IMR-90 (cell line): Measurements from ENCODE around the gene TAGLN2. TPM values are rescaled to one million over a fixed set of nuclear protein-coding genes. Genes with fewer than 3 reads are reported as not detected.

ENCODE experiments used
- ATAC-seq: fragments of 200-7000 bp; cut with Tn5 transposase; 2 replicates; pipeline ENCODE4 v1.9.1; 2020; ENCODE audit warnings: low read depth, mild to moderate bottlenecking, moderate library complexity
- BruUV-seq: library from RNA; stranded (reverse); fragments of 400-500 nt; replicated peaks from 2 replicates; lab custom pipeline; 2021; lab: Mats Ljungman, UMichigan
- CTCF ChIA-PET: fragments of 300-600 bp; formaldehyde crosslinking; extraction: SDS; loops from one replicate; lab custom pipeline; 2021; ENCODE audit warnings: antibody characterized with exemption; lab: Yijun Ruan, JAX
- POLR2A ChIA-PET: fragments of 300-600 bp; sonication (Branson Sonifier 250); formaldehyde crosslinking; loops from one replicate; lab custom pipeline; 2022; ENCODE audit warnings: antibody characterized with exemption; ENCODE audit not compliant: unreplicated experiment; lab: Charles Lee
- DNase-seq: peaks from one replicate; pipeline ENCODE4 v3.0.0; 2013
- H2AFZ ChIP-seq: replicated peaks from 2 replicates; pipeline ENCODE3; 2013; ENCODE audit warnings: low read length, mild to moderate bottlenecking; ENCODE audit not compliant: poor library complexity
- H2AK5ac ChIP-seq: 2 replicates; pipeline ENCODE4 v1.6.1; 2013; ENCODE audit warnings: low read depth, low read length, inconsistent platforms
- H2AK9ac ChIP-seq: replicated peaks from 2 replicates; pipeline ENCODE3; 2013; ENCODE audit warnings: mild to moderate bottlenecking, low read depth, low read length, moderate library complexity; ENCODE audit not compliant: poor library complexity
- H2BK120ac ChIP-seq: 2 replicates; pipeline ENCODE4 v1.6.1; 2013; ENCODE audit warnings: low read depth, low read length, inconsistent platforms
- H2BK15ac ChIP-seq: 3 replicates; pipeline ENCODE4 v1.6.1; 2013; ENCODE audit warnings: low read depth, low read length, inconsistent platforms
- H2BK20ac ChIP-seq: 2 replicates; pipeline ENCODE4 v1.6.1; 2013; ENCODE audit warnings: low read depth, mild to moderate bottlenecking, inconsistent platforms, low read length, moderate library complexity
- H2BK5ac ChIP-seq: 2 replicates; pipeline ENCODE4 v1.6.1; 2013; ENCODE audit warnings: mild to moderate bottlenecking, low read depth, low read length, inconsistent platforms; ENCODE audit not compliant: poor library complexity, severe bottlenecking
- H3K14ac ChIP-seq: replicated peaks from 2 replicates; pipeline ENCODE4 v1.6.1; 2013; ENCODE audit warnings: low read depth, low read length, inconsistent platforms
- H3K18ac ChIP-seq: 2 replicates; pipeline ENCODE4 v1.6.1; 2013; ENCODE audit warnings: low read depth, low read length, control low read depth
- H3K23ac ChIP-seq: 2 replicates; pipeline ENCODE4 v1.6.1; 2013; ENCODE audit warnings: low read depth, low read length, inconsistent platforms
- H3K27ac ChIP-seq: 2 replicates; pipeline ENCODE4 v1.5.1; 2013; ENCODE audit warnings: mild to moderate bottlenecking, control low read depth, low read length; ENCODE audit not compliant: insufficient read depth
- H3K27me3 ChIP-seq: 2 replicates; pipeline ENCODE4 v1.6.1; 2013; ENCODE audit warnings: low read length; ENCODE audit not compliant: control insufficient read depth, insufficient read depth
- H3K36me3 ChIP-seq: 2 replicates; pipeline ENCODE4 v1.6.1; 2013; ENCODE audit warnings: low read length, mixed read lengths; ENCODE audit not compliant: control insufficient read depth, insufficient read depth
- H3K4ac ChIP-seq: 2 replicates; pipeline ENCODE4 v1.6.1; 2013; ENCODE audit warnings: low read depth, low read length, inconsistent platforms
- H3K4me1 ChIP-seq: 2 replicates; pipeline ENCODE4 v1.6.1; 2013; ENCODE audit warnings: low read length, mixed read lengths; ENCODE audit not compliant: control insufficient read depth, insufficient read depth
- H3K4me2 ChIP-seq: 2 replicates; pipeline ENCODE4 v1.6.1; 2013; ENCODE audit warnings: low read depth, mild to moderate bottlenecking, control low read depth, low read length, moderate library complexity
- H3K4me3 ChIP-seq: 2 replicates; pipeline ENCODE4 v1.5.1; 2013; ENCODE audit warnings: low read depth, mild to moderate bottlenecking, control low read depth, low read length, moderate library complexity; ENCODE audit not compliant: insufficient read depth
- H3K56ac ChIP-seq: 2 replicates; pipeline ENCODE4 v1.6.1; 2013; ENCODE audit warnings: low read length, inconsistent platforms; ENCODE audit not compliant: insufficient read depth; ENCODE audit errors: extremely low read depth
- H3K79me1 ChIP-seq, 2 experiments: 2 replicates each; pipeline ENCODE4 v1.6.1; 2013; ENCODE audit warnings: low read length in 2 of 2, inconsistent platforms in 1 of 2, low read depth in 1 of 2
- H3K9ac ChIP-seq: 2 replicates; pipeline ENCODE4 v1.6.1; 2013; ENCODE audit warnings: low read depth, low read length, control low read depth
- H3K9me1 ChIP-seq: 2 replicates; pipeline ENCODE4 v1.6.1; 2013; ENCODE audit warnings: low read length, inconsistent platforms; ENCODE audit not compliant: insufficient read depth
- H3K9me3 ChIP-seq: 2 replicates; pipeline ENCODE4 v1.6.1; 2013; ENCODE audit warnings: low read length; ENCODE audit not compliant: control insufficient read depth, insufficient read depth
- H4K20me1 ChIP-seq: 2 replicates; pipeline ENCODE4 v1.6.1; 2013; ENCODE audit warnings: low read length, inconsistent platforms; ENCODE audit not compliant: insufficient read depth
- H4K5ac ChIP-seq: 2 replicates; pipeline ENCODE4 v1.6.1; 2013; ENCODE audit warnings: mild to moderate bottlenecking, low read depth, low read length, control low read depth
- H4K8ac ChIP-seq, 2 experiments: 2 replicates each; pipeline ENCODE4 v1.6.1; 2013; ENCODE audit warnings: low read depth in 2 of 2, low read length in 2 of 2, control low read depth in 1 of 2, inconsistent platforms in 1 of 2
- H4K91ac ChIP-seq: 2 replicates; pipeline ENCODE4 v1.6.1; 2013; ENCODE audit warnings: low read depth, low read length, inconsistent platforms; ENCODE audit not compliant: insufficient read depth
- NFE2L2 ChIP-seq: fragments of 150-350 bp; IDR thresholded peaks from 2 replicates; pipeline ENCODE4 v1.6.1; 2016; ENCODE audit warnings: low read depth, mild to moderate bottlenecking, low read length
- WGBS, 2 experiments: methylation state at CpG; one replicate each; pipeline versions ENCODE4 v1.1.5 to v1.1.7; 2013; ENCODE audit warnings: missing lambda C conversion rate in 2 of 2; ENCODE audit not compliant: insufficient read length in 1 of 2; ENCODE audit errors: extremely low coverage in 2 of 2; 5-methylcytosine and 5-hydroxymethylcytosine counted together
- dilution Hi-C: fragments of 300-500 bp; cut with HindIII; formaldehyde crosslinking; loops from one replicate; pipeline ENCODE4 v1.14.3; 2018; ENCODE audit warnings: low sequenced_read_pairs; ENCODE audit not compliant: unreplicated experiment
- in situ Hi-C: fragments of 300-500 bp; cut with MboI; formaldehyde crosslinking; loops from 3 replicates; pipeline ENCODE4 v1.14.3; 2019; ENCODE audit warnings: low sequenced_read_pairs, inconsistent platforms, mixed read lengths
- intact Hi-C: fragments of 100-400 bp; cut with micrococcal nuclease; formaldehyde crosslinking; loops from 2 replicates; pipeline ENCODE4 v1.10.0; 2022
- polyA plus RNA-seq, 3 experiments: library from polyadenylated mRNA; depleted of rRNA; stranded (reverse); fragments of >200 nt; gene quantifications; 2 replicates each; pipeline ENCODE4 v1.2.3, GENCODE V29; 2012; ENCODE audit warnings: low replicate concordance in 1 of 3
- total RNA-seq: library from RNA; depleted of rRNA; stranded (reverse); fragments of >200 nt; gene quantifications from 2 replicates; pipeline ENCODE4 v1.2.3, GENCODE V29; 2012
- TF ChIP-seq, protein P1 (sequence below): fragments of 150-350 bp; IDR thresholded peaks from 2 replicates; pipeline ENCODE4 v1.6.1; 2016; ENCODE audit warnings: low read depth, mild to moderate bottlenecking, low read length, moderate library complexity, borderline replicate concordance

TAGLN2 gene
- total and polyA plus RNA-seq, 2 of the 4 experiments (the other 2 are of a cell fraction), result 440 to 634 TPM

DNA sequence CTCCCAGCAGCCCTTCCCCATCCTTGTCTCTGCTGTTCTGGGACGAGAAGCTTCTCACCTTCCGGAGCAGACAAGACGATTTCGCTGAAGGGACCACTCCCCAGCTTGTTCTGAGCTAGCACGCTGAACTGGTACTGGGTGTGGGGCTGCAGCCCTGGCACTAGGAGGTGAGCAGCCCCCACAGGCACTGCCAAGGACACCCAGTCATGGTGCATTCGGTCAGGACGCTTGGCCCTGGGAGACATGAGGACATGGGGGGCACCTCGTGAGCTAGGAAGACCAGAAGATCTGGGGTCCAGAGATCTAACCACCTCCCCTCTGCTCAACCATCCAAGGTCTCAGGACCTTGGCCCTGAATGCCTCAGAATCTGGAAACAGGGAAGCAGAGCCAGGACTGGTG is 5.3 kb upstream of the TAGLN2 start:
- Histone ChIP-seq H4K5ac (no peak overlapping the region), H3K9ac (no peak overlapping the region), H2BK5ac (no peak overlapping the region), H3K79me1 (0 out of 4 replicates have a peak, but pooled peaks cover 0 to 4% of the 10 kb centered on the region in 2 experiments), H2BK20ac (no peak overlapping the region), H3K27ac (no peak overlapping the region), H2BK120ac (no peak overlapping the region), H2BK15ac (no peak overlapping the region), H4K91ac (no peak overlapping the region), H3K4me3 (no peak overlapping the region), H3K14ac (no peak overlapping the region), H2AK9ac (no peak overlapping the region), H3K56ac (no peak overlapping the region), H3K36me3 (no peaks in the 10 kb centered on the region), H3K18ac (no peak overlapping the region), H2AFZ (peak overlapping the region; percentile 34), H3K9me1 (0 out of 2 replicates have a peak, but pooled peaks cover 3% of the 10 kb centered on the region), H4K8ac (no peak overlapping the region), H2AK5ac (no peak overlapping the region), H3K27me3 (peaks cover 8% of the 10 kb centered on the region; the same call in 1 of the 2 replicates), H3K23ac (no peak overlapping the region), H3K4me1 (peaks cover 4% of the 10 kb centered on the region), H4K20me1 (no peaks in the 10 kb centered on the region), H3K4ac (no peak overlapping the region), H3K9me3 (no peaks in the 10 kb centered on the region), H3K4me2 (no peak overlapping the region)
- TF ChIP-seq, protein P1, sequence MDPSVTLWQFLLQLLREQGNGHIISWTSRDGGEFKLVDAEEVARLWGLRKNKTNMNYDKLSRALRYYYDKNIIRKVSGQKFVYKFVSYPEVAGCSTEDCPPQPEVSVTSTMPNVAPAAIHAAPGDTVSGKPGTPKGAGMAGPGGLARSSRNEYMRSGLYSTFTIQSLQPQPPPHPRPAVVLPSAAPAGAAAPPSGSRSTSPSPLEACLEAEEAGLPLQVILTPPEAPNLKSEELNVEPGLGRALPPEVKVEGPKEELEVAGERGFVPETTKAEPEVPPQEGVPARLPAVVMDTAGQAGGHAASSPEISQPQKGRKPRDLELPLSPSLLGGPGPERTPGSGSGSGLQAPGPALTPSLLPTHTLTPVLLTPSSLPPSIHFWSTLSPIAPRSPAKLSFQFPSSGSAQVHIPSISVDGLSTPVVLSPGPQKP, result no peak
- TF ChIP-seq NFE2L2, result no peak
- no TSS peak for BruUV-seq
- WGBS, 2 experiments, result no CpG with 5 or more reads among the region's 8 CpGs
- intact Hi-C loops (no loop called here), dilution Hi-C loops (no loop called here), in situ Hi-C loops (loop anchor here (10.0 kb wide), 1 partner anchor 444 kb away; no protein-coding TSS in a partner anchor)
- ChIA-PET POLR2A (no interaction called here), CTCF (interaction anchor here (1.1 kb wide), 1 partner anchor 77 kb away, joined by 4 read pairs; no protein-coding TSS in a partner anchor)
- no peak for DNase-seq
- no peak for ATAC-seq
